HCT116 (cell line): Measurements from ENCODE around the gene SERPINF2. TPM values are rescaled to one million over a fixed set of nuclear protein-coding genes. Genes with fewer than 3 reads are reported as not detected.

Source experiments
- ATAC-seq: fragments of 200-7000 bp; cut with Tn5 transposase; 2 replicates; pipeline ENCODE4 v1.9.1; 2020; ENCODE audit warnings: mild to moderate bottlenecking, moderate library complexity
- BruUV-seq: library from RNA; stranded (reverse); fragments of 400-500 nt; replicated peaks from 2 replicates; lab custom pipeline; 2021; lab: Mats Ljungman, UMichigan
- CTCF ChIA-PET: fragments of 300-600 bp; sonication (Branson Sonifier 250); formaldehyde crosslinking; loops from one replicate; lab custom pipeline; 2021; ENCODE audit warnings: antibody characterized with exemption; lab: Charles Lee
- POLR2A ChIA-PET: fragments of 300-600, 350-600 bp; sonication (Branson Sonifier 250); formaldehyde crosslinking; loops from one replicate; lab custom pipeline; 2021; ENCODE audit warnings: antibody characterized with exemption; lab: Charles Lee
- RAD21 ChIA-PET, 2 experiments: fragments of 300-600 bp; sonication (Branson Sonifier 250); formaldehyde crosslinking; loops; one replicate each; lab custom pipeline; 2023; ENCODE audit warnings: low total read pairs in 2 of 2; ENCODE audit not compliant: uncharacterized antibody in 2 of 2, unreplicated experiment in 2 of 2, low non-redundant PET in 1 of 2; lab: Charles Lee
- DNase-seq: peaks from one replicate; pipeline ENCODE4 v3.0.0-alpha.2; 2010; ENCODE audit warnings: low read depth, low spot score
- H2AFZ ChIP-seq: fragments of 200-600 bp; shearing (Covaris generic), sonication (generic); 2 replicates; pipeline ENCODE4 v1.6.1; 2017; ENCODE audit warnings: low read depth, mixed run types, mixed read lengths, antibody characterized with exemption, low read length; ENCODE audit not compliant: poor library complexity, severe bottlenecking
- H3K27ac ChIP-seq: 2 replicates; pipeline ENCODE4 v1.5.1; 2012; ENCODE audit warnings: low read depth, low read length
- H3K27me3 ChIP-seq: fragments of 200-600 bp; sonication (generic); 2 replicates; pipeline ENCODE4 v1.6.1; 2016; ENCODE audit warnings: mixed run types, low read length, mixed read lengths; ENCODE audit not compliant: insufficient read depth
- H3K36me3 ChIP-seq, 2 experiments: fragments of 200-500 bp in 1 of 2; fragments of 200-600 bp in 1 of 2; sonication (Bioruptor generic) in 1 of 2; sonication (generic) in 1 of 2; 2 replicates each; pipeline versions ENCODE4 v1.5.1 to v1.6.1; 2014 to 2016; ENCODE audit warnings: low read length in 2 of 2, inconsistent platforms in 1 of 2, mixed read lengths in 1 of 2, mixed run types in 1 of 2; ENCODE audit not compliant: insufficient read depth in 2 of 2, control insufficient read depth in 1 of 2
- H3K4me1 ChIP-seq, 2 experiments: fragments of 200-600 bp in 1 of 2; sonication (generic) in 1 of 2; 2 replicates each; pipeline versions ENCODE4 v1.5.1 to v1.6.1; 2012 to 2017; ENCODE audit warnings: low read length in 2 of 2, inconsistent platforms in 1 of 2, mild to moderate bottlenecking in 1 of 2, mixed read lengths in 1 of 2, mixed run types in 1 of 2, moderate library complexity in 1 of 2; ENCODE audit not compliant: insufficient read depth in 2 of 2, control insufficient read depth in 1 of 2
- H3K4me2 ChIP-seq: fragments of 200-600 bp; sonication (generic); 2 replicates; pipeline ENCODE4 v1.6.1; 2017; ENCODE audit warnings: mixed run types, low read length, mixed read lengths
- H3K4me3 ChIP-seq, 2 experiments: fragments of 200-600 bp in 1 of 2; sonication (generic) in 1 of 2; replicated peaks in 1 of 2; 2 replicates each; pipeline ENCODE4 v1.5.1; 2011 to 2016; ENCODE audit warnings: low read length in 2 of 2, control low read depth in 1 of 2, low read depth in 1 of 2, mild to moderate bottlenecking in 1 of 2, mixed read lengths in 1 of 2, mixed run types in 1 of 2
- H3K79me2 ChIP-seq: fragments of 200-600 bp; sonication (generic); 2 replicates; pipeline ENCODE4 v1.6.1; 2017; ENCODE audit warnings: mild to moderate bottlenecking, mixed run types, low read length, moderate library complexity, mixed read lengths; ENCODE audit not compliant: insufficient read depth
- H3K9ac ChIP-seq: fragments of 200-600 bp; sonication (generic); 2 replicates; pipeline ENCODE4 v1.6.1; 2016; ENCODE audit warnings: low read length, mixed read lengths
- H3K9me2 ChIP-seq: fragments of 200-600 bp; sonication (generic), shearing (Covaris generic); 2 replicates; pipeline ENCODE4 v1.6.1; 2017; ENCODE audit warnings: mixed run types, mild to moderate bottlenecking, moderate library complexity; ENCODE audit not compliant: insufficient read depth
- H3K9me3 ChIP-seq, 2 experiments: fragments of 200-500 bp in 1 of 2; fragments of 200-600 bp in 1 of 2; sonication (Bioruptor generic) in 1 of 2; sonication (generic) in 1 of 2; 2 replicates each; pipeline ENCODE4 v1.6.1; 2014 to 2017; ENCODE audit warnings: low read length in 2 of 2, mixed read lengths in 2 of 2, inconsistent platforms in 1 of 2, low read depth in 1 of 2, mild to moderate bottlenecking in 1 of 2, mixed run types in 1 of 2, moderate library complexity in 1 of 2; ENCODE audit not compliant: control insufficient read depth in 1 of 2, insufficient read depth in 1 of 2
- H4K20me1 ChIP-seq: fragments of 200-600 bp; sonication (generic), shearing (Covaris generic); 2 replicates; pipeline ENCODE4 v1.6.1; 2017; ENCODE audit warnings: mixed run types, mild to moderate bottlenecking, moderate library complexity; ENCODE audit not compliant: insufficient read depth
- CEBPB ChIP-seq: IDR thresholded peaks from 2 replicates; pipeline ENCODE4 v1.6.1; 2012; ENCODE audit warnings: low read depth
- EZH2 ChIP-seq: fragments of 200-600 bp; sonication (generic); IDR thresholded peaks from 2 replicates; pipeline ENCODE4 v1.6.1; 2017; ENCODE audit warnings: antibody characterized with exemption, mixed run types
- POLR2A ChIP-seq: IDR thresholded peaks from 2 replicates; pipeline ENCODE4 v1.7.0; 2011; ENCODE audit warnings: borderline replicate concordance; ENCODE audit not compliant: insufficient read depth, insufficient read length; ENCODE audit errors: extremely low read depth
- POLR2AphosphoS5 ChIP-seq: IDR thresholded peaks from 2 replicates; pipeline ENCODE4 v1.6.1; 2011; ENCODE audit warnings: mild to moderate bottlenecking, low read depth, low read length, moderate library complexity
- SIN3A ChIP-seq: IDR thresholded peaks from 2 replicates; pipeline ENCODE4 v1.6.1; 2012; ENCODE audit warnings: low read depth
- YY1 ChIP-seq: IDR thresholded peaks from 2 replicates; pipeline ENCODE4 v1.6.1; 2011; ENCODE audit warnings: low read length, low read depth, moderate library complexity, mild to moderate bottlenecking; ENCODE audit not compliant: insufficient replicate concordance; ENCODE audit errors: extremely low read depth
- intact Hi-C: fragments of 100-400 bp; cut with micrococcal nuclease; formaldehyde crosslinking; loops from 2 replicates; pipeline ENCODE4 v1.10.0; 2022
- total RNA-seq: library from RNA; stranded (reverse); gene quantifications from one replicate; pipeline ENCODE4 v1.2.1, GENCODE V29; 2021; ENCODE audit not compliant: unreplicated experiment
- TF ChIP-seq, protein P1 (sequence below): IDR thresholded peaks from 2 replicates; pipeline ENCODE4 v1.6.1; 2011; ENCODE audit warnings: mild to moderate bottlenecking, low read length, moderate library complexity; ENCODE audit not compliant: insufficient replicate concordance; ENCODE audit errors: extremely low read depth
- TF ChIP-seq, protein P2 (sequence below), 3 experiments: fragments of 200-600 bp in 1 of 3; sonication (generic) in 1 of 3; IDR thresholded peaks in 2 of 3; conservative IDR thresholded peaks in 1 of 3; 2 replicates each; pipeline ENCODE4 v1.5.1; 2012 to 2017; ENCODE audit warnings: low read depth in 2 of 3, low read length in 2 of 3, antibody characterized with exemption in 1 of 3, borderline replicate concordance in 1 of 3, control low read depth in 1 of 3, mild to moderate bottlenecking in 1 of 3, mixed read lengths in 1 of 3, mixed run types in 1 of 3, moderate library complexity in 1 of 3; ENCODE audit not compliant: insufficient read depth in 1 of 3
- TF ChIP-seq, protein P3 (sequence below): IDR thresholded peaks from 2 replicates; pipeline ENCODE4 v1.6.1; 2012
- TF ChIP-seq, protein P4 (sequence below): IDR thresholded peaks from 2 replicates; pipeline ENCODE4 v1.6.1; 2012; ENCODE audit warnings: low read depth
- TF ChIP-seq, protein P5 (sequence below): IDR thresholded peaks from 2 replicates; pipeline ENCODE4 v1.6.1; 2012

SERPINF2 gene
- total RNA-seq, 1 experiment from 2014 or later = 2.5 TPM

DNA sequence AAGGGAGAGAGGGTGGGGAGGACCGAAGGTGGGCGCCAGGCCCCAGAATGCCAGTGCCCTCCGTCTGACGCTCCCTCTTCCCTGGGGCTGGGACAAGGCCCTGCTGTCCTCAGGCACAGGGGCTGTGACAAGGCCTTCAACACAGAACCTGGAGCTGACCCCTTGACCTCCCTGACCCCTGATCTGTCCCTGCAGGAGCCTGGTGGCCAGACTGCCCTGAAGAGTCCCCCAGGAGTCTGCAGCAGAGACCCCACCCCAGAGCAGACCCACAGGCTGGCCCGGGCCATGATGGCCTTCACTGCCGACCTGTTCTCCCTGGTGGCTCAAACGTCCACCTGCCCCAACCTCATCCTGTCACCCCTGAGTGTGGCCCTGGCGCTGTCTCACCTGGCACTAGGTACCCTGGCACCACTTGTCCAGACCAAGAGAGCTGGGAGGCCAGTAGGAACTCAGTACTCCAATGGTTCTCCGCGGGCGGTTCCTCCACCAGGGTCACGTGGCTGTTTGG lies 2.9 kb downstream of the SERPINF2 start (continued):
- TF ChIP-seq, protein P1, sequence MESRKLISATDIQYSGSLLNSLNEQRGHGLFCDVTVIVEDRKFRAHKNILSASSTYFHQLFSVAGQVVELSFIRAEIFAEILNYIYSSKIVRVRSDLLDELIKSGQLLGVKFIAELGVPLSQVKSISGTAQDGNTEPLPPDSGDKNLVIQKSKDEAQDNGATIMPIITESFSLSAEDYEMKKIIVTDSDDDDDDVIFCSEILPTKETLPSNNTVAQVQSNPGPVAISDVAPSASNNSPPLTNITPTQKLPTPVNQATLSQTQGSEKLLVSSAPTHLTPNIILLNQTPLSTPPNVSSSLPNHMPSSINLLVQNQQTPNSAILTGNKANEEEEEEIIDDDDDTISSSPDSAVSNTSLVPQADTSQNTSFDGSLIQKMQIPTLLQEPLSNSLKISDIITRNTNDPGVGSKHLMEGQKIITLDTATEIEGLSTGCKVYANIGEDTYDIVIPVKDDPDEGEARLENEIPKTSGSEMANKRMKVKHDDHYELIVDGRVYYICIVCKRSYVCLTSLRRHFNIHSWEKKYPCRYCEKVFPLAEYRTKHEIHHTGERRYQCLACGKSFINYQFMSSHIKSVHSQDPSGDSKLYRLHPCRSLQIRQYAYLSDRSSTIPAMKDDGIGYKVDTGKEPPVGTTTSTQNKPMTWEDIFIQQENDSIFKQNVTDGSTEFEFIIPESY = no peak
- TF ChIP-seq, all 23 proteins: peak for 0

DNA sequence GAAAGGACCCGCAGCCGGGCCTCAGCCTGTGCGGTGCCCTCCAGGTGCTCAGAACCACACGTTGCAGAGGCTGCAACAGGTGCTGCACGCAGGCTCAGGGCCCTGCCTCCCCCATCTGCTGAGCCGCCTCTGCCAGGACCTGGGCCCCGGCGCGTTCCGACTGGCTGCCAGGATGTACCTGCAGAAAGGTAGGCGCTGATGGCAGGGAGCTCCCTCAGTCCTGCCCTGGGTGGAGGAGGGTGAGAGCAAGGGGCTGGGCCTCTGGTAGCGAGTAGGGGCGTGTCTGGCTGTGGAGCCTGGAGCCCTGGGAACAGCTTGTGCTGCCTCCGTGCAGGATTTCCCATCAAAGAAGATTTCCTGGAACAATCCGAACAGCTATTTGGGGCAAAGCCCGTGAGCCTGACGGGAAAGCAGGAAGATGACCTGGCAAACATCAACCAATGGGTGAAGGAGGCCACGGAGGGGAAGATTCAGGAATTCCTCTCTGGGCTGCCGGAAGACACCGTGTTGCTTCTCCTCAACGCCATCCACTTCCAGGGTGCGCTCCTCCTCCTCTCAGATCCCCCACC lies 4.4 kb downstream of the SERPINF2 start:
- no peaks in the 10 kb centered on the region for H3K27me3 ChIP-seq
- H3K9me3 ChIP-seq = no peaks in the 10 kb centered on the region
- BruUV-seq = no TSS peak
- DNase-seq = no peak
- H2AFZ ChIP-seq = no peak overlapping the region
- H3K79me2 ChIP-seq = no peaks in the 10 kb centered on the region
- no peaks in the 10 kb centered on the region for H3K36me3 ChIP-seq
- RAD21 ChIA-PET = no interaction called here
- ATAC-seq = no peak
- no peaks in the 10 kb centered on the region for H3K9me2 ChIP-seq
- CTCF ChIA-PET = no interaction called here
- H3K27ac ChIP-seq = no peak overlapping the region
- no peak overlapping the region for H3K4me3 ChIP-seq
- no peaks in the 10 kb centered on the region for H4K20me1 ChIP-seq
- POLR2A ChIA-PET = interaction anchor here (1.2 kb wide), 1 partner anchor 27 kb away, joined by 4 read pairs; no protein-coding TSS in a partner anchor
- TF ChIP-seq, protein P2, sequence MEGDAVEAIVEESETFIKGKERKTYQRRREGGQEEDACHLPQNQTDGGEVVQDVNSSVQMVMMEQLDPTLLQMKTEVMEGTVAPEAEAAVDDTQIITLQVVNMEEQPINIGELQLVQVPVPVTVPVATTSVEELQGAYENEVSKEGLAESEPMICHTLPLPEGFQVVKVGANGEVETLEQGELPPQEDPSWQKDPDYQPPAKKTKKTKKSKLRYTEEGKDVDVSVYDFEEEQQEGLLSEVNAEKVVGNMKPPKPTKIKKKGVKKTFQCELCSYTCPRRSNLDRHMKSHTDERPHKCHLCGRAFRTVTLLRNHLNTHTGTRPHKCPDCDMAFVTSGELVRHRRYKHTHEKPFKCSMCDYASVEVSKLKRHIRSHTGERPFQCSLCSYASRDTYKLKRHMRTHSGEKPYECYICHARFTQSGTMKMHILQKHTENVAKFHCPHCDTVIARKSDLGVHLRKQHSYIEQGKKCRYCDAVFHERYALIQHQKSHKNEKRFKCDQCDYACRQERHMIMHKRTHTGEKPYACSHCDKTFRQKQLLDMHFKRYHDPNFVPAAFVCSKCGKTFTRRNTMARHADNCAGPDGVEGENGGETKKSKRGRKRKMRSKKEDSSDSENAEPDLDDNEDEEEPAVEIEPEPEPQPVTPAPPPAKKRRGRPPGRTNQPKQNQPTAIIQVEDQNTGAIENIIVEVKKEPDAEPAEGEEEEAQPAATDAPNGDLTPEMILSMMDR (IDR thresholded peaks at IDR 0.05 in 2 of 3, conservative IDR thresholded peaks at IDR 0.05 in 1 of 3; ENCODE audit: borderline replicate concordance in 1 of 3, insufficient read depth in 1 of 3, low read depth in 2 of 3, low read length in 2 of 3) = no peak
- TF ChIP-seq, protein P3, sequence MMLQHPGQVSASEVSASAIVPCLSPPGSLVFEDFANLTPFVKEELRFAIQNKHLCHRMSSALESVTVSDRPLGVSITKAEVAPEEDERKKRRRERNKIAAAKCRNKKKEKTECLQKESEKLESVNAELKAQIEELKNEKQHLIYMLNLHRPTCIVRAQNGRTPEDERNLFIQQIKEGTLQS = no peak
- TF ChIP-seq POLR2AphosphoS5 (no peak), YY1 (no peak), SIN3A (no peak), EZH2 (no peak), CEBPB (no peak), POLR2A (no peak)
- TF ChIP-seq, protein P4, sequence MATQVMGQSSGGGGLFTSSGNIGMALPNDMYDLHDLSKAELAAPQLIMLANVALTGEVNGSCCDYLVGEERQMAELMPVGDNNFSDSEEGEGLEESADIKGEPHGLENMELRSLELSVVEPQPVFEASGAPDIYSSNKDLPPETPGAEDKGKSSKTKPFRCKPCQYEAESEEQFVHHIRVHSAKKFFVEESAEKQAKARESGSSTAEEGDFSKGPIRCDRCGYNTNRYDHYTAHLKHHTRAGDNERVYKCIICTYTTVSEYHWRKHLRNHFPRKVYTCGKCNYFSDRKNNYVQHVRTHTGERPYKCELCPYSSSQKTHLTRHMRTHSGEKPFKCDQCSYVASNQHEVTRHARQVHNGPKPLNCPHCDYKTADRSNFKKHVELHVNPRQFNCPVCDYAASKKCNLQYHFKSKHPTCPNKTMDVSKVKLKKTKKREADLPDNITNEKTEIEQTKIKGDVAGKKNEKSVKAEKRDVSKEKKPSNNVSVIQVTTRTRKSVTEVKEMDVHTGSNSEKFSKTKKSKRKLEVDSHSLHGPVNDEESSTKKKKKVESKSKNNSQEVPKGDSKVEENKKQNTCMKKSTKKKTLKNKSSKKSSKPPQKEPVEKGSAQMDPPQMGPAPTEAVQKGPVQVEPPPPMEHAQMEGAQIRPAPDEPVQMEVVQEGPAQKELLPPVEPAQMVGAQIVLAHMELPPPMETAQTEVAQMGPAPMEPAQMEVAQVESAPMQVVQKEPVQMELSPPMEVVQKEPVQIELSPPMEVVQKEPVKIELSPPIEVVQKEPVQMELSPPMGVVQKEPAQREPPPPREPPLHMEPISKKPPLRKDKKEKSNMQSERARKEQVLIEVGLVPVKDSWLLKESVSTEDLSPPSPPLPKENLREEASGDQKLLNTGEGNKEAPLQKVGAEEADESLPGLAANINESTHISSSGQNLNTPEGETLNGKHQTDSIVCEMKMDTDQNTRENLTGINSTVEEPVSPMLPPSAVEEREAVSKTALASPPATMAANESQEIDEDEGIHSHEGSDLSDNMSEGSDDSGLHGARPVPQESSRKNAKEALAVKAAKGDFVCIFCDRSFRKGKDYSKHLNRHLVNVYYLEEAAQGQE = no peak
- TF ChIP-seq, protein P5, sequence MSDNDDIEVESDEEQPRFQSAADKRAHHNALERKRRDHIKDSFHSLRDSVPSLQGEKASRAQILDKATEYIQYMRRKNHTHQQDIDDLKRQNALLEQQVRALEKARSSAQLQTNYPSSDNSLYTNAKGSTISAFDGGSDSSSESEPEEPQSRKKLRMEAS = no peak
- H3K4me1 ChIP-seq = peaks cover 0 to 4% of the 10 kb centered on the region in 2 experiments; a peak in 2 of 4 replicates
- H3K4me2 ChIP-seq = no peak overlapping the region
- intact Hi-C loops = no loop called here
- H3K9ac ChIP-seq = no peak overlapping the region
